HCT116 (cell line): ENCODE data around the gene TCF15. TPM values are rescaled to one million over a fixed set of nuclear protein-coding genes. Genes with fewer than 3 reads are reported as not detected.
A peak's percentile ranks its signal among the peaks of the same experiment; 100 is the strongest.

Source experiments
- ATAC-seq: fragments of 200-7000 bp; cut with Tn5 transposase; 2 replicates; pipeline ENCODE4 v1.9.1; 2020; ENCODE audit warnings: mild to moderate bottlenecking, moderate library complexity
- BruUV-seq: library from RNA; stranded (reverse); fragments of 400-500 nt; replicated peaks from 2 replicates; lab custom pipeline; 2021; lab: Mats Ljungman, UMichigan
- CTCF ChIA-PET: fragments of 300-600 bp; sonication (Branson Sonifier 250); formaldehyde crosslinking; loops from one replicate; lab custom pipeline; 2021; ENCODE audit warnings: antibody characterized with exemption; lab: Charles Lee
- POLR2A ChIA-PET: fragments of 300-600, 350-600 bp; sonication (Branson Sonifier 250); formaldehyde crosslinking; loops from one replicate; lab custom pipeline; 2021; ENCODE audit warnings: antibody characterized with exemption; lab: Charles Lee
- RAD21 ChIA-PET, 2 experiments: fragments of 300-600 bp; sonication (Branson Sonifier 250); formaldehyde crosslinking; loops; one replicate each; lab custom pipeline; 2023; ENCODE audit warnings: low total read pairs in 2 of 2; ENCODE audit not compliant: uncharacterized antibody in 2 of 2, unreplicated experiment in 2 of 2, low non-redundant PET in 1 of 2; lab: Charles Lee
- DNase-seq: peaks from one replicate; pipeline ENCODE4 v3.0.0-alpha.2; 2010; ENCODE audit warnings: low read depth, low spot score
- H2AFZ ChIP-seq: fragments of 200-600 bp; shearing (Covaris generic), sonication (generic); 2 replicates; pipeline ENCODE4 v1.6.1; 2017; ENCODE audit warnings: low read depth, mixed run types, mixed read lengths, antibody characterized with exemption, low read length; ENCODE audit not compliant: poor library complexity, severe bottlenecking
- H3K27ac ChIP-seq: 2 replicates; pipeline ENCODE4 v1.5.1; 2012; ENCODE audit warnings: low read depth, low read length
- H3K27me3 ChIP-seq: fragments of 200-600 bp; sonication (generic); 2 replicates; pipeline ENCODE4 v1.6.1; 2016; ENCODE audit warnings: mixed run types, low read length, mixed read lengths; ENCODE audit not compliant: insufficient read depth
- H3K36me3 ChIP-seq, 2 experiments: fragments of 200-500 bp in 1 of 2; fragments of 200-600 bp in 1 of 2; sonication (Bioruptor generic) in 1 of 2; sonication (generic) in 1 of 2; 2 replicates each; pipeline versions ENCODE4 v1.5.1 to v1.6.1; 2014 to 2016; ENCODE audit warnings: low read length in 2 of 2, inconsistent platforms in 1 of 2, mixed read lengths in 1 of 2, mixed run types in 1 of 2; ENCODE audit not compliant: insufficient read depth in 2 of 2, control insufficient read depth in 1 of 2
- H3K4me1 ChIP-seq, 2 experiments: fragments of 200-600 bp in 1 of 2; sonication (generic) in 1 of 2; 2 replicates each; pipeline versions ENCODE4 v1.5.1 to v1.6.1; 2012 to 2017; ENCODE audit warnings: low read length in 2 of 2, inconsistent platforms in 1 of 2, mild to moderate bottlenecking in 1 of 2, mixed read lengths in 1 of 2, mixed run types in 1 of 2, moderate library complexity in 1 of 2; ENCODE audit not compliant: insufficient read depth in 2 of 2, control insufficient read depth in 1 of 2
- H3K4me2 ChIP-seq: fragments of 200-600 bp; sonication (generic); 2 replicates; pipeline ENCODE4 v1.6.1; 2017; ENCODE audit warnings: mixed run types, low read length, mixed read lengths
- H3K4me3 ChIP-seq, 2 experiments: fragments of 200-600 bp in 1 of 2; sonication (generic) in 1 of 2; replicated peaks in 1 of 2; 2 replicates each; pipeline ENCODE4 v1.5.1; 2011 to 2016; ENCODE audit warnings: low read length in 2 of 2, control low read depth in 1 of 2, low read depth in 1 of 2, mild to moderate bottlenecking in 1 of 2, mixed read lengths in 1 of 2, mixed run types in 1 of 2
- H3K79me2 ChIP-seq: fragments of 200-600 bp; sonication (generic); 2 replicates; pipeline ENCODE4 v1.6.1; 2017; ENCODE audit warnings: mild to moderate bottlenecking, mixed run types, low read length, moderate library complexity, mixed read lengths; ENCODE audit not compliant: insufficient read depth
- H3K9ac ChIP-seq: fragments of 200-600 bp; sonication (generic); 2 replicates; pipeline ENCODE4 v1.6.1; 2016; ENCODE audit warnings: low read length, mixed read lengths
- H3K9me2 ChIP-seq: fragments of 200-600 bp; sonication (generic), shearing (Covaris generic); 2 replicates; pipeline ENCODE4 v1.6.1; 2017; ENCODE audit warnings: mixed run types, mild to moderate bottlenecking, moderate library complexity; ENCODE audit not compliant: insufficient read depth
- H3K9me3 ChIP-seq, 2 experiments: fragments of 200-500 bp in 1 of 2; fragments of 200-600 bp in 1 of 2; sonication (Bioruptor generic) in 1 of 2; sonication (generic) in 1 of 2; 2 replicates each; pipeline ENCODE4 v1.6.1; 2014 to 2017; ENCODE audit warnings: low read length in 2 of 2, mixed read lengths in 2 of 2, inconsistent platforms in 1 of 2, low read depth in 1 of 2, mild to moderate bottlenecking in 1 of 2, mixed run types in 1 of 2, moderate library complexity in 1 of 2; ENCODE audit not compliant: control insufficient read depth in 1 of 2, insufficient read depth in 1 of 2
- H4K20me1 ChIP-seq: fragments of 200-600 bp; sonication (generic), shearing (Covaris generic); 2 replicates; pipeline ENCODE4 v1.6.1; 2017; ENCODE audit warnings: mixed run types, mild to moderate bottlenecking, moderate library complexity; ENCODE audit not compliant: insufficient read depth
- CBX3 ChIP-seq: IDR thresholded peaks from 2 replicates; pipeline ENCODE4 v1.6.1; 2012; ENCODE audit warnings: low read depth
- CEBPB ChIP-seq: IDR thresholded peaks from 2 replicates; pipeline ENCODE4 v1.6.1; 2012; ENCODE audit warnings: low read depth
- EGR1 ChIP-seq: IDR thresholded peaks from 2 replicates; pipeline ENCODE4 v1.6.1; 2012; ENCODE audit warnings: low read depth
- ELF1 ChIP-seq: IDR thresholded peaks from 2 replicates; pipeline ENCODE4 v1.6.1; 2012; ENCODE audit warnings: low read depth, borderline replicate concordance
- EZH2 ChIP-seq: fragments of 200-600 bp; sonication (generic); IDR thresholded peaks from 2 replicates; pipeline ENCODE4 v1.6.1; 2017; ENCODE audit warnings: antibody characterized with exemption, mixed run types
- JUND ChIP-seq: IDR thresholded peaks from 2 replicates; pipeline ENCODE4 v1.6.1; 2012
- POLR2A ChIP-seq: IDR thresholded peaks from 2 replicates; pipeline ENCODE4 v1.7.0; 2011; ENCODE audit warnings: borderline replicate concordance; ENCODE audit not compliant: insufficient read depth, insufficient read length; ENCODE audit errors: extremely low read depth
- POLR2AphosphoS5 ChIP-seq: IDR thresholded peaks from 2 replicates; pipeline ENCODE4 v1.6.1; 2011; ENCODE audit warnings: mild to moderate bottlenecking, low read depth, low read length, moderate library complexity
- RAD21 ChIP-seq: IDR thresholded peaks from 2 replicates; pipeline ENCODE4 v1.6.1; 2012; ENCODE audit warnings: low read depth, mild to moderate bottlenecking
- SP1 ChIP-seq: IDR thresholded peaks from 2 replicates; pipeline ENCODE4 v1.6.1; 2012; ENCODE audit warnings: low read depth
- SRF ChIP-seq: IDR thresholded peaks from 2 replicates; pipeline ENCODE4 v1.6.1; 2012; ENCODE audit warnings: low read depth
- YY1 ChIP-seq: IDR thresholded peaks from 2 replicates; pipeline ENCODE4 v1.6.1; 2011; ENCODE audit warnings: low read length, low read depth, moderate library complexity, mild to moderate bottlenecking; ENCODE audit not compliant: insufficient replicate concordance; ENCODE audit errors: extremely low read depth
- ZFX ChIP-seq: fragments of 450-650 bp; IDR thresholded peaks from 2 replicates; pipeline ENCODE4 v1.6.1; 2017
- ZNF274 ChIP-seq: fragments of 200-500 bp; sonication (Bioruptor generic); IDR thresholded peaks from 2 replicates; pipeline ENCODE4 v1.6.1; 2014; ENCODE audit warnings: mild to moderate bottlenecking, low read depth, low read length, inconsistent platforms
- intact Hi-C: fragments of 100-400 bp; cut with micrococcal nuclease; formaldehyde crosslinking; loops from 2 replicates; pipeline ENCODE4 v1.10.0; 2022
- total RNA-seq: library from RNA; stranded (reverse); gene quantifications from one replicate; pipeline ENCODE4 v1.2.1, GENCODE V29; 2021; ENCODE audit not compliant: unreplicated experiment
- TF ChIP-seq, protein P1 (sequence below): IDR thresholded peaks from 2 replicates; pipeline ENCODE4 v1.6.1; 2011; ENCODE audit warnings: mild to moderate bottlenecking, low read length, moderate library complexity; ENCODE audit not compliant: insufficient replicate concordance; ENCODE audit errors: extremely low read depth
- TF ChIP-seq, protein P2 (sequence below): IDR thresholded peaks from 2 replicates; pipeline ENCODE4 v1.6.1; 2012; ENCODE audit warnings: low read depth
- TF ChIP-seq, protein P3 (sequence below): IDR thresholded peaks from 2 replicates; pipeline ENCODE4 v1.6.1; 2012
- TF ChIP-seq, protein P4 (sequence below), 3 experiments: fragments of 200-600 bp in 1 of 3; sonication (generic) in 1 of 3; IDR thresholded peaks in 2 of 3; conservative IDR thresholded peaks in 1 of 3; 2 replicates each; pipeline ENCODE4 v1.5.1; 2012 to 2017; ENCODE audit warnings: low read depth in 2 of 3, low read length in 2 of 3, antibody characterized with exemption in 1 of 3, borderline replicate concordance in 1 of 3, control low read depth in 1 of 3, mild to moderate bottlenecking in 1 of 3, mixed read lengths in 1 of 3, mixed run types in 1 of 3, moderate library complexity in 1 of 3; ENCODE audit not compliant: insufficient read depth in 1 of 3
- TF ChIP-seq, protein P5 (sequence below): IDR thresholded peaks from 2 replicates; pipeline ENCODE4 v1.6.1; 2012

TCF15 gene
- total RNA-seq, 1 experiment from 2014 or later, result not detected

DNA sequence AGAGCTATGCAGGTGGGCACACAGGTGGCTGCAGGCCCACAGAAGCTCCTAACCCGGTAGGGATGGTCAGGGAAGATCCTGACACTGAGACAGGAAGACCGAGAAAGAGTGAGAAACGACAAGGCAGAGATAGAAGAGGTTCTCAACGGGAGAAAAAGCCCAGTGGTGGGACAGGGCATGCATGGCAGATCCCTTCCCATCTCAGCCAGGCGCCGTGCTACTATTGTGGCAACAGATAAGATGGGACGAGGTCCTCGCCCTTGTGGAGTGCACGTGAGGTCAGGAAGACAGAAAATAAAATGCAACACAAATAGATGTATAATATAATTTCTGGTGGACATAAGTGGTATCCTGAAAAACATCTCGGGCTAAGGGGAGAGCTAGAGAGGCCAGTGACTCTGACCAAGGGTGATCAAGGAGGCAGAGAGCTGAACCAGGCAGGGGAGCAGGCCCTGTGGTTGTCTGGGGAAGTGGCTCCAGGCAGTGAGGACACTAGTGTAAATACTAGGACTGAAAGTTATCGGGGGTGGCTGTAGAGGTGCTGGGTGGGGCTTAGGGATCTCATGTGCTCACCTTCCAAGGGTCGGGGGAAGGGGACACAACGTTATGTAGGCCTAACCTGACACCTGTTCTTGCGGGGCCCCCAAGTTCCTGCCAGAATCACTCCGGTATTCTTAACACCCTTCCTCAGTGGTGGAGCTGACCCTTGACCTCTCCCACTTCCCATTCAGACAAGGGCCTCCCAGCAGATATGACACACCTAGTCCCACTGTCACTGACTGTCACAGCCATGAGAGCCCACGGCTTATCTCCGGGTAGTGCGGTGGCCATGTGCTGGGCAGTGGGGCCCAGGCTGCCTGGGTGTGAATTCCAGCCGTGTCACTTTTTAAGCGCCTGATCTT is 41.9 kb upstream of the TCF15 start:
- peaks cover 59% of the 10 kb centered on the region for H3K79me2 ChIP-seq

More for the DNA sequence above, 41.9 kb upstream of the TCF15 start:
- peaks cover 4 to 17% of the 10 kb centered on the region in 2 experiments; a peak in 2 of 4 replicates for H3K9me3 ChIP-seq
- peaks cover 11 to 38% of the 10 kb centered on the region in 2 experiments for H3K4me1 ChIP-seq
- RAD21 ChIA-PET, result no interaction called here
- no peaks in the 10 kb centered on the region for H3K27me3 ChIP-seq
- CTCF ChIA-PET, result interaction anchor here (2.4 kb wide), 1 partner anchor 15 kb away, joined by 11 read pairs; no protein-coding TSS in a partner anchor
- no peak for DNase-seq
- no peaks in the 10 kb centered on the region for H3K9me2 ChIP-seq
- no peak overlapping the region for H2AFZ ChIP-seq
- intact Hi-C loops, result no loop called here
- H4K20me1 ChIP-seq, result peaks cover 3% of the 10 kb centered on the region; the same call in 1 of the 2 replicates
- H3K4me2 ChIP-seq, result peak overlapping the region; percentile 79
- peak overlapping the region; percentile 91 for H3K9ac ChIP-seq
- POLR2A ChIA-PET, result no interaction called here
- ATAC-seq, result 0 out of 2 replicates have a peak, but pooled peaks have one; percentile 3
- peak overlapping the region; percentile 92 for H3K27ac ChIP-seq
- H3K36me3 ChIP-seq, result peaks cover 18 to 42% of the 10 kb centered on the region in 2 experiments
- TF ChIP-seq EZH2 (no peak), ZNF274 (no peak), SP1 (no peak), ELF1 (no peak), EGR1 (no peak), RAD21 (no peak), CEBPB (no peak), ZFX (no peak), JUND (no peak), CBX3 (no peak), YY1 (no peak), SRF (no peak), POLR2A (no peak), POLR2AphosphoS5 (no peak)
- TF ChIP-seq, protein P1, sequence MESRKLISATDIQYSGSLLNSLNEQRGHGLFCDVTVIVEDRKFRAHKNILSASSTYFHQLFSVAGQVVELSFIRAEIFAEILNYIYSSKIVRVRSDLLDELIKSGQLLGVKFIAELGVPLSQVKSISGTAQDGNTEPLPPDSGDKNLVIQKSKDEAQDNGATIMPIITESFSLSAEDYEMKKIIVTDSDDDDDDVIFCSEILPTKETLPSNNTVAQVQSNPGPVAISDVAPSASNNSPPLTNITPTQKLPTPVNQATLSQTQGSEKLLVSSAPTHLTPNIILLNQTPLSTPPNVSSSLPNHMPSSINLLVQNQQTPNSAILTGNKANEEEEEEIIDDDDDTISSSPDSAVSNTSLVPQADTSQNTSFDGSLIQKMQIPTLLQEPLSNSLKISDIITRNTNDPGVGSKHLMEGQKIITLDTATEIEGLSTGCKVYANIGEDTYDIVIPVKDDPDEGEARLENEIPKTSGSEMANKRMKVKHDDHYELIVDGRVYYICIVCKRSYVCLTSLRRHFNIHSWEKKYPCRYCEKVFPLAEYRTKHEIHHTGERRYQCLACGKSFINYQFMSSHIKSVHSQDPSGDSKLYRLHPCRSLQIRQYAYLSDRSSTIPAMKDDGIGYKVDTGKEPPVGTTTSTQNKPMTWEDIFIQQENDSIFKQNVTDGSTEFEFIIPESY, result no peak
- TF ChIP-seq, protein P2, sequence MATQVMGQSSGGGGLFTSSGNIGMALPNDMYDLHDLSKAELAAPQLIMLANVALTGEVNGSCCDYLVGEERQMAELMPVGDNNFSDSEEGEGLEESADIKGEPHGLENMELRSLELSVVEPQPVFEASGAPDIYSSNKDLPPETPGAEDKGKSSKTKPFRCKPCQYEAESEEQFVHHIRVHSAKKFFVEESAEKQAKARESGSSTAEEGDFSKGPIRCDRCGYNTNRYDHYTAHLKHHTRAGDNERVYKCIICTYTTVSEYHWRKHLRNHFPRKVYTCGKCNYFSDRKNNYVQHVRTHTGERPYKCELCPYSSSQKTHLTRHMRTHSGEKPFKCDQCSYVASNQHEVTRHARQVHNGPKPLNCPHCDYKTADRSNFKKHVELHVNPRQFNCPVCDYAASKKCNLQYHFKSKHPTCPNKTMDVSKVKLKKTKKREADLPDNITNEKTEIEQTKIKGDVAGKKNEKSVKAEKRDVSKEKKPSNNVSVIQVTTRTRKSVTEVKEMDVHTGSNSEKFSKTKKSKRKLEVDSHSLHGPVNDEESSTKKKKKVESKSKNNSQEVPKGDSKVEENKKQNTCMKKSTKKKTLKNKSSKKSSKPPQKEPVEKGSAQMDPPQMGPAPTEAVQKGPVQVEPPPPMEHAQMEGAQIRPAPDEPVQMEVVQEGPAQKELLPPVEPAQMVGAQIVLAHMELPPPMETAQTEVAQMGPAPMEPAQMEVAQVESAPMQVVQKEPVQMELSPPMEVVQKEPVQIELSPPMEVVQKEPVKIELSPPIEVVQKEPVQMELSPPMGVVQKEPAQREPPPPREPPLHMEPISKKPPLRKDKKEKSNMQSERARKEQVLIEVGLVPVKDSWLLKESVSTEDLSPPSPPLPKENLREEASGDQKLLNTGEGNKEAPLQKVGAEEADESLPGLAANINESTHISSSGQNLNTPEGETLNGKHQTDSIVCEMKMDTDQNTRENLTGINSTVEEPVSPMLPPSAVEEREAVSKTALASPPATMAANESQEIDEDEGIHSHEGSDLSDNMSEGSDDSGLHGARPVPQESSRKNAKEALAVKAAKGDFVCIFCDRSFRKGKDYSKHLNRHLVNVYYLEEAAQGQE, result no peak
- TF ChIP-seq, protein P3, sequence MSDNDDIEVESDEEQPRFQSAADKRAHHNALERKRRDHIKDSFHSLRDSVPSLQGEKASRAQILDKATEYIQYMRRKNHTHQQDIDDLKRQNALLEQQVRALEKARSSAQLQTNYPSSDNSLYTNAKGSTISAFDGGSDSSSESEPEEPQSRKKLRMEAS, result no peak
- TF ChIP-seq, protein P4, sequence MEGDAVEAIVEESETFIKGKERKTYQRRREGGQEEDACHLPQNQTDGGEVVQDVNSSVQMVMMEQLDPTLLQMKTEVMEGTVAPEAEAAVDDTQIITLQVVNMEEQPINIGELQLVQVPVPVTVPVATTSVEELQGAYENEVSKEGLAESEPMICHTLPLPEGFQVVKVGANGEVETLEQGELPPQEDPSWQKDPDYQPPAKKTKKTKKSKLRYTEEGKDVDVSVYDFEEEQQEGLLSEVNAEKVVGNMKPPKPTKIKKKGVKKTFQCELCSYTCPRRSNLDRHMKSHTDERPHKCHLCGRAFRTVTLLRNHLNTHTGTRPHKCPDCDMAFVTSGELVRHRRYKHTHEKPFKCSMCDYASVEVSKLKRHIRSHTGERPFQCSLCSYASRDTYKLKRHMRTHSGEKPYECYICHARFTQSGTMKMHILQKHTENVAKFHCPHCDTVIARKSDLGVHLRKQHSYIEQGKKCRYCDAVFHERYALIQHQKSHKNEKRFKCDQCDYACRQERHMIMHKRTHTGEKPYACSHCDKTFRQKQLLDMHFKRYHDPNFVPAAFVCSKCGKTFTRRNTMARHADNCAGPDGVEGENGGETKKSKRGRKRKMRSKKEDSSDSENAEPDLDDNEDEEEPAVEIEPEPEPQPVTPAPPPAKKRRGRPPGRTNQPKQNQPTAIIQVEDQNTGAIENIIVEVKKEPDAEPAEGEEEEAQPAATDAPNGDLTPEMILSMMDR (IDR thresholded peaks at IDR 0.05 in 2 of 3, conservative IDR thresholded peaks at IDR 0.05 in 1 of 3; ENCODE audit: borderline replicate concordance in 1 of 3, insufficient read depth in 1 of 3, low read depth in 2 of 3, low read length in 2 of 3), result no peak
- TF ChIP-seq, protein P5, sequence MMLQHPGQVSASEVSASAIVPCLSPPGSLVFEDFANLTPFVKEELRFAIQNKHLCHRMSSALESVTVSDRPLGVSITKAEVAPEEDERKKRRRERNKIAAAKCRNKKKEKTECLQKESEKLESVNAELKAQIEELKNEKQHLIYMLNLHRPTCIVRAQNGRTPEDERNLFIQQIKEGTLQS, result no peak
- TSS peak; percentile 42 for BruUV-seq
- peak overlapping the region; percentile 67 to 98 for H3K4me3 ChIP-seq
